Astrocyte of the cerebellum (primary cell): ENCODE data around the gene ATXN1L.
"Not testable (repeated sequence)": the region's sequence is repeated elsewhere in the genome, so short reads cannot be mapped to it uniquely, and the experiment has no call there.

ENCODE experiments used
- DNase-seq: peaks from one replicate; pipeline ENCODE4 v3.0.0-alpha.2; 2011; ENCODE audit warnings: low read depth
- H3K4me3 ChIP-seq: 2 replicates; pipeline ENCODE4 v1.5.1; 2011; ENCODE audit warnings: mild to moderate bottlenecking, low read depth, low read length, moderate library complexity
- CTCF ChIP-seq: IDR thresholded peaks from 2 replicates; pipeline ENCODE4 v1.5.1; 2012; ENCODE audit warnings: low read length, low read depth, moderate library complexity, mild to moderate bottlenecking; ENCODE audit errors: missing control alignments
- in situ Hi-C: cut with HindIII; loops from 2 replicates; pipeline ENCODE4 v1.10.0; 2017; ENCODE audit warnings: low sequenced_read_pairs

ATXN1L gene

GRCh38 chr16:71845639-71846430, at the start of gene ATXN1L:
Gene ATXN1L (plus strand): TSS chr16:71845976. CDS start chr16:71849741, 3,765 bp downstream.
- H3K4me3 ChIP-seq = peak within 1 kb of the TSS; percentile 98
- TF ChIP-seq CTCF = no peak
- in situ Hi-C loops = loop anchor here (5.0 kb wide), 1 partner anchor 59 kb away; no protein-coding TSS in a partner anchor
- peak; percentile 71 for DNase-seq

- no peak overlapping the region for H3K4me3 ChIP-seq
- no peak for DNase-seq
- in situ Hi-C loops = no loop called here
- no peak for TF ChIP-seq CTCF
Measured at GRCh38 chr16:71796501-71797097, 49.2 kb upstream of the ATXN1L start.

GRCh38 chr16:71803305-71803690, 42.5 kb upstream of the ATXN1L start:
- no peak for TF ChIP-seq CTCF
- DNase-seq = no peak
- H3K4me3 ChIP-seq = no peak overlapping the region
- in situ Hi-C loops = no loop called here

- DNase-seq = no peak
- no peak for TF ChIP-seq CTCF
- in situ Hi-C loops = no loop called here
- peak overlapping the region; percentile 100 for H3K4me3 ChIP-seq
Measured at GRCh38 chr16:71807905-71808592, 37.7 kb upstream of the ATXN1L start.

GRCh38 chr16:71808593-71809459, 37.0 kb upstream of the ATXN1L start, which contains the start of gene AP1G1:
Gene AP1G1 (minus strand): TSS chr16:71808834. CDS start chr16:71789479, 19,355 bp downstream.
- in situ Hi-C loops = no loop called here
- peak within 1 kb of the TSS; percentile 100 for H3K4me3 ChIP-seq
- DNase-seq = peak; percentile 97
- no peak for TF ChIP-seq CTCF

GRCh38 chr16:71810155-71810530, 35.6 kb upstream of the ATXN1L start:
- DNase-seq, H3K4me3 ChIP-seq, in situ Hi-C loops: not testable (repeated sequence)
